GM12878 (cell line): Measurements from ENCODE around the gene PAIP2. TPM values are rescaled to one million over a fixed set of nuclear protein-coding genes. Genes with fewer than 3 reads are reported as not detected.
A peak's percentile ranks its signal among the peaks of the same experiment; 100 is the strongest.

Experiments used
- ATAC-seq: fragments of 200-7000 bp; cut with Tn5 transposase; 3 replicates; pipeline ENCODE4 v1.9.1; 2020; ENCODE audit warnings: mild to moderate bottlenecking, moderate library complexity
- BruUV-seq: library from RNA; stranded (reverse); fragments of 400-500 nt; replicated peaks from 2 replicates; lab custom pipeline; 2021; lab: Mats Ljungman, UMichigan
- CTCF ChIA-PET: fragments of 300-600 bp; sonication (Branson Sonifier 250); formaldehyde crosslinking; extraction: SDS; loops from one replicate; lab custom pipeline; 2021; ENCODE audit warnings: inconsistent platforms; lab: Yijun Ruan, JAX
- POLR2A ChIA-PET: fragments of 350-600 bp; formaldehyde crosslinking; extraction: SDS; loops from one replicate; lab custom pipeline; 2021; ENCODE audit warnings: inconsistent platforms; lab: Charles Lee
- RAD21 ChIA-PET: fragments of 300-600 bp; sonication (Branson Sonifier 250); formaldehyde crosslinking; loops from one replicate; lab custom pipeline; 2023; ENCODE audit warnings: antibody characterized with exemption; ENCODE audit not compliant: unreplicated experiment; lab: Charles Lee
- SMC1A ChIA-PET: fragments of 300-600 bp; sonication (Branson Sonifier 250); formaldehyde crosslinking; loops from one replicate; lab custom pipeline; 2023; ENCODE audit not compliant: unreplicated experiment, uncharacterized antibody; lab: Charles Lee
- DNase-seq: peaks from one replicate; pipeline ENCODE4 v3.0.0-alpha.2; 2011; ENCODE audit warnings: low read depth, low spot score
- FAIRE-seq: peaks from 3 replicates; lab custom pipeline; 2011; peaks lifted over from hg19 to GRCh38; lab: Jason Lieb, UNC
- H2AFZ ChIP-seq: 2 replicates; pipeline ENCODE4 v1.6.0; 2011; ENCODE audit warnings: low read depth, low read length, control low read depth; ENCODE audit not compliant: control insufficient read depth
- H3K27ac ChIP-seq: 2 replicates; pipeline ENCODE4 v1.5.1; 2011; ENCODE audit warnings: control low read depth; ENCODE audit not compliant: control insufficient read depth, insufficient read depth
- H3K27me3 ChIP-seq, 2 experiments: replicated peaks in 1 of 2; 2 replicates each; pipeline versions ENCODE4 v1.6.0 to v1.6.1; 2011; ENCODE audit warnings: low read length in 1 of 2; ENCODE audit not compliant: control insufficient read depth in 2 of 2, insufficient read depth in 2 of 2
- H3K36me3 ChIP-seq, 2 experiments: 2 replicates each; pipeline ENCODE4 v1.5.1; 2011; ENCODE audit warnings: low read length in 1 of 2; ENCODE audit not compliant: control insufficient read depth in 2 of 2, insufficient read depth in 2 of 2
- H3K4me1 ChIP-seq: 2 replicates; pipeline ENCODE4 v1.6.1; 2011; ENCODE audit warnings: mild to moderate bottlenecking, low read length, moderate library complexity, mixed read lengths; ENCODE audit not compliant: control insufficient read depth, insufficient read depth
- H3K4me2 ChIP-seq: 2 replicates; pipeline ENCODE4 v1.6.0; 2011; ENCODE audit warnings: control low read depth; ENCODE audit not compliant: control insufficient read depth, insufficient read depth
- H3K4me3 ChIP-seq: fragments of 200-600 bp; sonication (generic); 2 replicates; pipeline ENCODE4 v1.5.1; 2016
- H3K79me2 ChIP-seq: 2 replicates; pipeline ENCODE4 v1.6.0; 2011; ENCODE audit warnings: low read length; ENCODE audit not compliant: control insufficient read depth, insufficient read depth
- H3K9ac ChIP-seq: 2 replicates; pipeline ENCODE4 v1.8.0; 2011; ENCODE audit warnings: low read length, control low read depth, mixed read lengths; ENCODE audit not compliant: control insufficient read depth, insufficient read depth
- H3K9me3 ChIP-seq: replicated peaks from 3 replicates; pipeline ENCODE4 v1.5.1; 2011; ENCODE audit warnings: mild to moderate bottlenecking, low read length; ENCODE audit not compliant: control insufficient read depth, insufficient read depth
- H4K20me1 ChIP-seq: 2 replicates; pipeline ENCODE4 v1.6.0; 2011; ENCODE audit not compliant: control insufficient read depth, insufficient read depth
- BMI1 ChIP-seq: fragments of 450-650 bp; IDR thresholded peaks from 2 replicates; pipeline ENCODE4 v1.6.1; 2016; ENCODE audit warnings: mild to moderate bottlenecking, moderate library complexity, borderline replicate concordance
- CHD2 ChIP-seq: IDR thresholded peaks from 2 replicates; pipeline ENCODE4 v1.6.1; 2011; ENCODE audit warnings: low read depth, low read length, improper control_type of control experiment, borderline replicate concordance
- HCFC1 ChIP-seq: fragments of 150-350 bp; IDR thresholded peaks from 2 replicates; pipeline ENCODE4 v1.6.1; 2014; ENCODE audit warnings: low read length
- MXI1 ChIP-seq: fragments of 150-350 bp; IDR thresholded peaks from 2 replicates; pipeline ENCODE4 v1.6.1; 2011; ENCODE audit warnings: low read depth, mild to moderate bottlenecking, inconsistent platforms, low read length, improper control_type of control experiment
- NFYB ChIP-seq: IDR thresholded peaks from 2 replicates; pipeline ENCODE4 v1.6.1; 2011; ENCODE audit warnings: low read depth, mild to moderate bottlenecking, low read length, improper control_type of control experiment, moderate library complexity; ENCODE audit not compliant: insufficient read depth
- WRNIP1 ChIP-seq: IDR thresholded peaks from 2 replicates; pipeline ENCODE4 v1.6.1; 2011; ENCODE audit warnings: low read depth, low read length, improper control_type of control experiment, borderline replicate concordance
- ZNF687 ChIP-seq: fragments of 450-650 bp; IDR thresholded peaks from 2 replicates; pipeline ENCODE4 v1.6.1; 2017; ENCODE audit warnings: mild to moderate bottlenecking, moderate library complexity
- WGBS: methylation state at CpG from one replicate; pipeline ENCODE4 v1.1.6; 2016; ENCODE audit warnings: low lambda C conversion rate; ENCODE audit not compliant: insufficient replicate concordance, insufficient coverage; ENCODE audit errors: missing lambda C conversion rate; 5-methylcytosine and 5-hydroxymethylcytosine counted together
- in situ Hi-C: fragments of 300-500 bp; cut with MboI; formaldehyde crosslinking; loops from 9 replicates; pipeline ENCODE4 v1.14.3; 2018; ENCODE audit warnings: mixed read lengths
- intact Hi-C: fragments of 100-400 bp; cut with micrococcal nuclease; formaldehyde crosslinking; loops from one replicate; pipeline ENCODE4 v1.14.2; 2022; ENCODE audit not compliant: unreplicated experiment
- polyA plus RNA-seq, 11 experiments: library from polyadenylated mRNA; depleted of rRNA in 4 of 11; unstranded in 6 of 11; stranded (reverse) in 5 of 11; fragments of >200 nt; fragmentation: Nextera tagmentation in 4 of 11; fragmentation: Illumina TruSeq in 1 of 11; extraction: Ambion mirVana in 4 of 11; extraction: Trizol in 1 of 11; gene quantifications; 1 replicate in 1 of 11; 2 replicates in 10 of 11; pipeline versions ENCODE4 v1.2.1 to v1.2.3, GENCODE V29; 2011 to 2016; ENCODE audit warnings: inconsistent platforms in 2 of 11, missing spikeins in 2 of 11, low read depth in 1 of 11
- total RNA-seq, 4 experiments: library from RNA; depleted of rRNA in 3 of 4; stranded (reverse); fragments of >200 nt in 3 of 4; fragmentation: Illumina TruSeq in 1 of 4; extraction: Trizol in 1 of 4; gene quantifications; 2 replicates each; pipeline versions ENCODE4 v1.2.1 to v1.2.3, GENCODE V29; 2013 to 2021
- TF ChIP-seq, protein P1 (sequence below): fragments of 450-650 bp; IDR thresholded peaks from 2 replicates; pipeline ENCODE4 v1.6.1; 2016; ENCODE audit warnings: mild to moderate bottlenecking, moderate library complexity, borderline replicate concordance
- TF ChIP-seq, protein P2 (sequence below): IDR thresholded peaks from 2 replicates; pipeline ENCODE4 v1.6.1; 2011; ENCODE audit warnings: low read depth, low read length, improper control_type of control experiment, borderline replicate concordance
- TF ChIP-seq, protein P3 (sequence below): fragments of 450-650 bp; IDR thresholded peaks from 2 replicates; pipeline ENCODE4 v1.6.1; 2016; ENCODE audit warnings: mild to moderate bottlenecking

PAIP2 gene
- total and polyA plus RNA-seq, 10 of the 15 experiments (the other 5 are each of a cell fraction or from before 2014, with no cell fraction given) = 49.9 to 154 (median 102) TPM

DNA sequence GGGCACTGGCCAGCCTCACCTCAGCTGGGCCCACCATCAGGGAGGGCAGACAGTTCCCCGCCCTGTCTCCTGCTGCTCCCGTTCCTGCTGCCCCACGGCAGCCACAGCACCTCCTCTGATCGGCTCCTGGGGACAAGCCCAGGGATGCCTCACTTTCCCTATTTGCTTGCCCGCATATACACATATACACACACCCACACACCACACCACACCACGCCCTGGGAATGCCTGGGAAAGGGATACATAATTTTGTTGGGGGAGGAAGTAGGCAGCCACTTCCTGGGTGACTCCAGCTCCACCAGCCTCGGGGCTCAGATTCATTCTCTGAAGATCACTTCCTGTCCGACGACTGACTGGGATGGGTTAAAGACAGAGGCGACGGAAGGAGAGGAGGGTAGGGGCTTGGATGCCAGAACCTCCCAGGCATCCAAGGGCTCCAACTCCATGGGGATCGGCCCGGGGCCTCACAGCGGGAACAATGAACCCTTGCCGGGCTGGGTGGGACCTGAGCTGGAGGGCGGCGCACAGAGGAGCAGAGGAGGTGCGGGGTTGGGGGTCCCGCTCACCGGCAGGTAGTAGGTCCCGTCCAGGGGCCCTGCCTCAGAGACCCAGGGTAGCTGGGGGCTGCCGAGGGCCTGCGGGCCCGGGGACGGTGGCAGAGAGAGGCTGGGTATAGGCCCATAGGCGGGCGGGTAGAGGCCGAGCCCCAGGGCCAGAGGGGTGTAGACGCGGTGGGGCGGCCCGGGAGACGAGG is 50.1 kb downstream of the PAIP2 start:
- ATAC-seq (peak; percentile 13), FAIRE-seq (peak; percentile 56), DNase-seq (no peak)
- ChIA-PET SMC1A (interaction anchor here (0.7 to 3.0 kb wide), 18 partner anchors 9 to 140 kb away, joined by 3 to 26 read pairs (median 4); partner anchors contain the start of genes MATR3, PAIP2 and SPATA24), POLR2A (interaction anchor here (0.5 to 6.8 kb wide), 16 partner anchors 9 to 228 kb away, joined by 3 to 74 read pairs (median 6); partner anchors contain the start of genes MATR3, PAIP2, SPATA24 and UBE2D2), CTCF (interaction anchor here (0.6 to 4.4 kb wide), 17 partner anchors 12 to 888 kb away, joined by 3 to 35 read pairs (median 5); partner anchors contain the start of genes MATR3, PAIP2 and SPATA24), RAD21 (interaction anchor here (0.9 to 5.8 kb wide), 18 partner anchors 11 to 566 kb away, joined by 3 to 42 read pairs (median 4); partner anchors contain the start of genes DNAJC18, MATR3, PAIP2 and SPATA24)
- intact Hi-C loops = loop anchor here (2.0 to 5.0 kb wide), 4 partner anchors 51 to 139 kb away; partner anchors contain the start of genes MATR3 and PAIP2
- peak overlapping the region; percentile 73 for H3K4me2 ChIP-seq
- H4K20me1 ChIP-seq = no peaks in the 10 kb centered on the region
- no peaks in the 10 kb centered on the region for H3K27me3 ChIP-seq
- in situ Hi-C loops = no loop called here
- H3K4me1 ChIP-seq = peaks cover 58% of the 10 kb centered on the region
- peak overlapping the region; percentile 86 for H2AFZ ChIP-seq
- 28% methylated on average over 33 of the region's 33 CpGs for WGBS
- no peaks in the 10 kb centered on the region for H3K9me3 ChIP-seq
- peaks cover 86% of the 10 kb centered on the region for H3K79me2 ChIP-seq
- TSS peak; percentile 55 for BruUV-seq
- H3K27ac ChIP-seq = peak overlapping the region; percentile 90
- peaks cover 0 to 7% of the 10 kb centered on the region in 2 experiments; a peak in 2 of 4 replicates for H3K36me3 ChIP-seq
- H3K4me3 ChIP-seq = peak overlapping the region; percentile 87
- H3K9ac ChIP-seq = peak overlapping the region; percentile 97
- TF ChIP-seq, protein P1, sequence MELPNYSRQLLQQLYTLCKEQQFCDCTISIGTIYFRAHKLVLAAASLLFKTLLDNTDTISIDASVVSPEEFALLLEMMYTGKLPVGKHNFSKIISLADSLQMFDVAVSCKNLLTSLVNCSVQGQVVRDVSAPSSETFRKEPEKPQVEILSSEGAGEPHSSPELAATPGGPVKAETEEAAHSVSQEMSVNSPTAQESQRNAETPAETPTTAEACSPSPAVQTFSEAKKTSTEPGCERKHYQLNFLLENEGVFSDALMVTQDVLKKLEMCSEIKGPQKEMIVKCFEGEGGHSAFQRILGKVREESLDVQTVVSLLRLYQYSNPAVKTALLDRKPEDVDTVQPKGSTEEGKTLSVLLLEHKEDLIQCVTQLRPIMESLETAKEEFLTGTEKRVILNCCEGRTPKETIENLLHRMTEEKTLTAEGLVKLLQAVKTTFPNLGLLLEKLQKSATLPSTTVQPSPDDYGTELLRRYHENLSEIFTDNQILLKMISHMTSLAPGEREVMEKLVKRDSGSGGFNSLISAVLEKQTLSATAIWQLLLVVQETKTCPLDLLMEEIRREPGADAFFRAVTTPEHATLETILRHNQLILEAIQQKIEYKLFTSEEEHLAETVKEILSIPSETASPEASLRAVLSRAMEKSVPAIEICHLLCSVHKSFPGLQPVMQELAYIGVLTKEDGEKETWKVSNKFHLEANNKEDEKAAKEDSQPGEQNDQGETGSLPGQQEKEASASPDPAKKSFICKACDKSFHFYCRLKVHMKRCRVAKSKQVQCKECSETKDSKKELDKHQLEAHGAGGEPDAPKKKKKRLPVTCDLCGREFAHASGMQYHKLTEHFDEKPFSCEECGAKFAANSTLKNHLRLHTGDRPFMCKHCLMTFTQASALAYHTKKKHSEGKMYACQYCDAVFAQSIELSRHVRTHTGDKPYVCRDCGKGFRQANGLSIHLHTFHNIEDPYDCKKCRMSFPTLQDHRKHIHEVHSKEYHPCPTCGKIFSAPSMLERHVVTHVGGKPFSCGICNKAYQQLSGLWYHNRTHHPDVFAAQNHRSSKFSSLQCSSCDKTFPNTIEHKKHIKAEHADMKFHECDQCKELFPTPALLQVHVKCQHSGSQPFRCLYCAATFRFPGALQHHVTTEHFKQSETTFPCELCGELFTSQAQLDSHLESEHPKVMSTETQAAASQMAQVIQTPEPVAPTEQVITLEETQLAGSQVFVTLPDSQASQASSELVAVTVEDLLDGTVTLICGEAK = peak; percentile 58; the same call in 1 of the 2 replicates
- TF ChIP-seq, protein P2, sequence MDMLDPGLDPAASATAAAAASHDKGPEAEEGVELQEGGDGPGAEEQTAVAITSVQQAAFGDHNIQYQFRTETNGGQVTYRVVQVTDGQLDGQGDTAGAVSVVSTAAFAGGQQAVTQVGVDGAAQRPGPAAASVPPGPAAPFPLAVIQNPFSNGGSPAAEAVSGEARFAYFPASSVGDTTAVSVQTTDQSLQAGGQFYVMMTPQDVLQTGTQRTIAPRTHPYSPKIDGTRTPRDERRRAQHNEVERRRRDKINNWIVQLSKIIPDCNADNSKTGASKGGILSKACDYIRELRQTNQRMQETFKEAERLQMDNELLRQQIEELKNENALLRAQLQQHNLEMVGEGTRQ = no peak
- TF ChIP-seq HCFC1 (no peak), WRNIP1 (no peak), NFYB (no peak), ZNF687 (peak; percentile 36), BMI1 (no peak), CHD2 (0 out of 2 replicates have a peak, but pooled peaks have one; percentile 12), MXI1 (0 out of 2 replicates have a peak, but pooled peaks have one; percentile 12)
- TF ChIP-seq, protein P3, sequence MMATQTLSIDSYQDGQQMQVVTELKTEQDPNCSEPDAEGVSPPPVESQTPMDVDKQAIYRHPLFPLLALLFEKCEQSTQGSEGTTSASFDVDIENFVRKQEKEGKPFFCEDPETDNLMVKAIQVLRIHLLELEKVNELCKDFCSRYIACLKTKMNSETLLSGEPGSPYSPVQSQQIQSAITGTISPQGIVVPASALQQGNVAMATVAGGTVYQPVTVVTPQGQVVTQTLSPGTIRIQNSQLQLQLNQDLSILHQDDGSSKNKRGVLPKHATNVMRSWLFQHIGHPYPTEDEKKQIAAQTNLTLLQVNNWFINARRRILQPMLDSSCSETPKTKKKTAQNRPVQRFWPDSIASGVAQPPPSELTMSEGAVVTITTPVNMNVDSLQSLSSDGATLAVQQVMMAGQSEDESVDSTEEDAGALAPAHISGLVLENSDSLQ = no peak
